ENCODE measurements around the gene TUBG2.

TUBG2 gene

DNA sequence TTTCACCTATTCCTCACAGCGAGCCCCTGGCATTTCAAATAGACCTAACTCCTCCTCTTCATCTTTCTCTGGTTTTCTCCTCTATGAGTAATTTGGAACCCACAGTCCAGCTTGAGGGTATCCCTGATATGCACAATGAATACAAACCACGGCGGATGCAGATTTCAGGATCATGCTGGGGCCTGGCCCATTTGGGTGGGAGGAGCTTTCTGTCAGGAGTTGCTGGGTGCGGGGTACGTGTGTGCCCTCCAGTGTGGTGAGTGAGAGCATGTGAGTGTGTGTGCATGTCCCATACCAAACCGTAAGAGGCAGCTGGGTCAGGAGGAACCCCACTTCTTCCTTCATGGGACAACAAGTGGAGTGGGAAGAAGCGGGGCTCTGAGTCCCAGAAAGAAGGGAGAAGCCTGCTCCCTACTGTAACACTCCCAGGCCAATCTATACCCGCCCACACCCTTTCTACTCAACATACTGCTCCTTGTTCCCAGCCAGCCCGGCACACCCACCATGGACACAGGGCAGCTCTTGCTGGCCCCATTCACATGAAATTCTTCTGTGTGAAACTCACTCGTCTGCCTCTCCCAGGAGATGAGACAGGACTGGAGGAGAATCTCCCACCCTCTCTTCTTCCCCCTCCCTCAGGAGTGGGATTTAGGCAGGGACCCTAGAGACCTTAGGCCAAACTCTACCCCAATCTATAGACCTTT, 41.7 kb downstream of the TUBG2 start:
- DNase-seq = no peak

DNA sequence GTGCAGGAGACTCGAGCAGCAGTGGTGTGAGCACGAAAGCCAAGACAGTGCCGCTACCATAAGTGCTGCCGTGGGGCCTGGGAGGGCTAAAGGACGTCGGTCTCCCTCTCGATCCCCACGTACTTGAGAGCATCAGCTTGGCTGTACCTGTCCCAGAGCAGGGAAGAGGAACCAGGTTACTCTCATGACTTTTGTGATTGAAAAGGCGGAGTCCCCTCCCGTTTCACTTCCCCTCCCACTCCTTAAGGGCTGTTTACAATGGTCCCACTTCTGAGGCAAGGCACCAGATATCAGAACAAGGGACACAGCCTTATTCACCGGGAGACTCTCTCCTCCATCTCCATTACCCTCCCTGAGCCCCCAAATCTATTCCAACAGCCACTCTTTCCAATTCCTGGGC, 43.4 kb downstream of the TUBG2 start:
- no peak for DNase-seq

DNA sequence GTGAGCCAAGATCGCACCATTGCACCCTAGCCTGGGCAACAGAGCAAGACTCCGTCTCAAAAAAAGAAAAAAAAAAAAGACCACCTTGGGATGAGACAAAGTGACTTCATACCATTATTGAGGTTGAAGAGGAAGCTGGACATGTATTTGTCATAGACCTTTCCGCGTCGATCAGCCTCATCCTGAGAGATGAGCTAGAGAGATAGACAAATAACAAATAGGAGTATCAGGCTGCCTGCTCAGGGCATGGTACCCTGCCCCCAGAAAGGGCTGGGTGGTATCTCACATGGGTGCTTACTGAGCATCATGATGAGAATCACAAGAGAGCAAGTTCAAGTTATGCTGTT, 45.4 kb downstream of the TUBG2 start:
- DNase-seq = no peak

DNA sequence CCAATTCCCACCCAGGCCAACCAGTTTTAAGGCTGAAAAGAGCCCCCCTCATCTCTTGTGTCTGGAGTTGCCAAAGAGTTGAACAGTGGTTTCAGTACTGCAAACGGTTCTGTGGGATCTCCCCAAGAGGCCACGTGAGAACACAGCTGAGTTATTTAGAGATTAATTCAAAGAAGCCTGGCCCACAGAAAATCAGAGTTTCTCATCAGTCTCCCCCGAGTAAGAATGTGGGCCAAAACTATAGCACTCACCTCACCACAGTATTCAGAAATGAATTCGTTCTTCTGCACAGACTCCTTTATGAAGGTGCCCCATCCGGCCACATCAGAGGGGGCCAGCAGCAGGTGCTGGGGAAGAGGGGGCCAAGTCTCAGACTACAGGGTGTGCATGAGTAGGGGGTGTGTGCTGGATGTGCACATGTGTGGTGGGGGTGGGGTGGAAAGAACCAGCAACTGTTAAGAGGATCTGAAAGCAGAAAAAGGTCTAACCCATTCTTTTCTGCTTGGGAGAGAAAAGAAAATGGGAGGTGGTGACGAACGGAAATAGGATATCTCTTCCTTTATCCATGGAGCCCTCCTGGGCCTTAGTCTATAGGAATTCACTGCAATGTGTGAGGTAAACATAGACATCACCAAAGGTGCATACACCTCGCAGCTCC, 45.9 kb downstream of the TUBG2 start:
- DNase-seq = no peak

DNA sequence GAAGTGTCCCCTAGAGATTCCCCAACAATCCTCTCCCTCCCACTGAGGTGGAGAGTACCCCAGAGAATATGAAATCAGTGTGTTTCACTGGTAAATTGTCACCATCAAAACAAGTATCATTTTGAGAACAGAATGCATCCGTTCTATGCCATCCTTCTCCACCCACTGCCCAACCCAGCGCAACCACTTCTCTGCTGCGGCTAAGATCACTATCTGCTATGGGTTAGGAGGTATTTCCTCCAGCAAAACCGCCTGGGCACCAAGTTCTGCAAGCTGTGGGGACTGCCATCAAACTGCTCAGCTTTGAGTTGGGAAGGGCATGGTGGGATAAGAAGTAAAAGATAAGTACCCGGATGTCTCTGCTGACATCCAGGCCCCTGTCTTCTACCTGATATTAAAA, 47.6 kb downstream of the TUBG2 start:
- peak; percentile 70 for DNase-seq

DNA sequence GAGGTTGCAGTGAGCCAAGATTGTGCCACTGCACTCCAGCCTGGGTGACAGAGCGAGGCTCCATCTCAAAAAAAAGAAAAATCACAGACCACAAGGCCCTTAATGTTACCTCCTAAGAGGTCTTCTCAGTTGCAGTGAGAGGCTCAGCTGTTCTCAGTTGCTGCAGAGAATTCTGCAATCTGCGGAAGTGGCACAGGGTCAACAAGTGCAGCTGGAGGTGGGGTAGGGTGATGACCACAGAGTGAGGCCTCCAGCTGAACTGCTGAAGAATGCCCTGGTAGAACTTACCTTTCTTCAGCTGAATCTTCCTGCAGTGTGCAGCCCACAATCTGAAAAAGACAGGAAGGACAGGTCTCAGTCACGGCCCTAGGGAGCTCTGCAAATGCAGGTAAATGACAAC, 49.5 kb downstream of the TUBG2 start:
- no peak for DNase-seq

DNA sequence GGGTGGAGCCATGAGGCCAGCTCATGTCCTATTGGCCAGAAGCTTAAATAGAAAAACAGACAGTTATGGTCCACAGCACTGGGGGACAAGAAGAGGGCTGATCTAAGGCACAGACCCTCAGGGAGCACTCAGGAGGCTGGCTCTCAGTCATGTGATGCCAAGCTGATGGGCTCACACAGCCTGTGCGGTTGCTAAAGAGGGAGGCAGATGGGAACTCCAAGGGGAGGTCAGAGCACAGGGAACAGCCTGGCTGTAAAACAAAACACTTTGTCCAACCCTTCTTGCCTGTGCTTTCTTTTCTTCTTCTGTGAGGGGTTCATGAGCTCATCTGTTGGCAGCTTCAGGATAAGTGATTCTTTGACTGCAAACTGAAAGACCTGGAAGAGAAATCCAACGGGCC, 50.5 kb downstream of the TUBG2 start:
- DNase-seq = no peak
